Activated CD8-positive, alpha-beta T cell treated with anti-CD3 and anti-CD28 coated beads for 36 hours (primary cell): ENCODE data around the gene TRIO. TPM values are rescaled to one million over a fixed set of nuclear protein-coding genes. Genes with fewer than 3 reads are reported as not detected.

Experiments
- ATAC-seq: fragments of 200-7000 bp; cut with Tn5 transposase; one replicate; pipeline ENCODE4 v1.10.0; 2021; ENCODE audit warnings: mild to moderate bottlenecking, moderate library complexity
- CTCF ChIA-PET: fragments of 350-600 bp; sonication (Branson Sonifier 250); formaldehyde crosslinking; loops from one replicate; lab custom pipeline; 2021; ENCODE audit warnings: antibody characterized with exemption; lab: Charles Lee
- POLR2A ChIA-PET: fragments of 350-600 bp; sonication (Branson Sonifier 250); formaldehyde crosslinking; loops from one replicate; lab custom pipeline; 2021; ENCODE audit warnings: antibody characterized with exemption; lab: Charles Lee
- DNase-seq: peaks from one replicate; pipeline ENCODE4 v3.0.0-alpha.2; 2020
- H3K27ac Mint-ChIP-seq: one replicate; pipeline ENCODE4 v1.8.0; 2021; ENCODE audit warnings: mild to moderate bottlenecking, mixed read lengths
- H3K27me3 Mint-ChIP-seq: one replicate; pipeline ENCODE4 v1.8.0; 2021; ENCODE audit warnings: mixed read lengths
- H3K36me3 Mint-ChIP-seq: one replicate; pipeline ENCODE4 v1.8.0; 2021; ENCODE audit warnings: low read depth, mixed read lengths
- H3K4me1 Mint-ChIP-seq: one replicate; pipeline ENCODE4 v1.8.0; 2021; ENCODE audit warnings: low read depth, mixed read lengths
- H3K4me3 Mint-ChIP-seq: one replicate; pipeline ENCODE4 v1.8.0; 2021; ENCODE audit warnings: mild to moderate bottlenecking, moderate library complexity, mixed read lengths
- H3K9me3 Mint-ChIP-seq: one replicate; pipeline ENCODE4 v1.8.0; 2021; ENCODE audit warnings: mixed read lengths
- CTCF ChIP-seq: fragments of 200-600 bp; IDR thresholded peaks from one replicate; pipeline ENCODE4 v1.8.0; 2022; ENCODE audit warnings: antibody characterized with exemption, mild to moderate bottlenecking
- intact Hi-C: fragments of 100-400 bp; cut with micrococcal nuclease; formaldehyde crosslinking; loops from one replicate; pipeline ENCODE4 v1.10.0; 2022
- total RNA-seq, 2 experiments: library from RNA; stranded (reverse); gene quantifications; one replicate each; pipeline ENCODE4 v1.2.3, GENCODE V29; 2021

The TRIO gene
- total RNA-seq, 2 experiments from 2014 or later = 11.4 to 11.5 TPM

DNA sequence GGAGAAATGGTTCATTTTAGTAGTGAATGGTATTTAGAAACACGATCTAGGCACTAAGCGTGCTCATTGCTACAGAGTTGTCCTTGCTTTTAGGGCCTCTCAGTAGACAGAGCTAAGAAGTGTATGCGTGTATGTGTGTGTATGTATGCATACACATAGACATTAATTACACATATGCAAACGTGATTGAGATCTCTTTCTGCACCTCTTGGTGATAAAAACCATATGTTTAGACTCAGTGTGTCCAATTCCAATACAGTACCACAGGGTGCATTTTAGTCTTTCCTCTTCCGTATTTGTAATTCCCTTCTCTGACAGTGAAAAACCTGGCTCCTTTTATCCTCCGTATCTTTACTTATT is 13.1 kb downstream of the TRIO start:
- ChIA-PET CTCF (no interaction called here), POLR2A (no interaction called here)
- ATAC-seq (no peak), DNase-seq (no peak)
- Mint-ChIP-seq H3K36me3 (no peaks in the 10 kb centered on the region), H3K4me1 (peaks cover 6% of the 10 kb centered on the region), H3K27ac (no peak overlapping the region), H3K9me3 (no peaks in the 10 kb centered on the region), H3K27me3 (peaks cover 11% of the 10 kb centered on the region), H3K4me3 (no peak overlapping the region)
- no peak for TF ChIP-seq CTCF
- intact Hi-C loops = no loop called here

- Mint-ChIP-seq H3K27ac (no peak overlapping the region), H3K36me3 (no peaks in the 10 kb centered on the region), H3K27me3 (peaks cover 11% of the 10 kb centered on the region), H3K4me1 (peaks cover 6% of the 10 kb centered on the region), H3K4me3 (no peak overlapping the region), H3K9me3 (no peaks in the 10 kb centered on the region)
- DNase-seq (no peak), ATAC-seq (no peak)
- intact Hi-C loops = no loop called here
- TF ChIP-seq CTCF = no peak
- ChIA-PET CTCF (interaction anchor here (0.7 kb wide), 1 partner anchor 12 kb away, joined by 3 read pairs; no protein-coding TSS in a partner anchor), POLR2A (no interaction called here)
These were observed 13.7 kb downstream of the TRIO start for GRCh38 chr5:14156650-14157492.

GRCh38 chr5:14157493-14157782 is 14.3 kb downstream of the TRIO start:
- Mint-ChIP-seq H3K27me3 (peaks cover 9% of the 10 kb centered on the region), H3K4me3 (no peak overlapping the region), H3K4me1 (peaks cover 6% of the 10 kb centered on the region), H3K36me3 (no peaks in the 10 kb centered on the region), H3K9me3 (no peaks in the 10 kb centered on the region), H3K27ac (no peak overlapping the region)
- intact Hi-C loops = no loop called here
- ATAC-seq = no peak
- POLR2A ChIA-PET = no interaction called here
- DNase-seq = no peak
- CTCF ChIA-PET = interaction anchor here (0.7 kb wide), 1 partner anchor 11 kb away, joined by 3 read pairs; no protein-coding TSS in a partner anchor
- TF ChIP-seq CTCF = no peak

DNA sequence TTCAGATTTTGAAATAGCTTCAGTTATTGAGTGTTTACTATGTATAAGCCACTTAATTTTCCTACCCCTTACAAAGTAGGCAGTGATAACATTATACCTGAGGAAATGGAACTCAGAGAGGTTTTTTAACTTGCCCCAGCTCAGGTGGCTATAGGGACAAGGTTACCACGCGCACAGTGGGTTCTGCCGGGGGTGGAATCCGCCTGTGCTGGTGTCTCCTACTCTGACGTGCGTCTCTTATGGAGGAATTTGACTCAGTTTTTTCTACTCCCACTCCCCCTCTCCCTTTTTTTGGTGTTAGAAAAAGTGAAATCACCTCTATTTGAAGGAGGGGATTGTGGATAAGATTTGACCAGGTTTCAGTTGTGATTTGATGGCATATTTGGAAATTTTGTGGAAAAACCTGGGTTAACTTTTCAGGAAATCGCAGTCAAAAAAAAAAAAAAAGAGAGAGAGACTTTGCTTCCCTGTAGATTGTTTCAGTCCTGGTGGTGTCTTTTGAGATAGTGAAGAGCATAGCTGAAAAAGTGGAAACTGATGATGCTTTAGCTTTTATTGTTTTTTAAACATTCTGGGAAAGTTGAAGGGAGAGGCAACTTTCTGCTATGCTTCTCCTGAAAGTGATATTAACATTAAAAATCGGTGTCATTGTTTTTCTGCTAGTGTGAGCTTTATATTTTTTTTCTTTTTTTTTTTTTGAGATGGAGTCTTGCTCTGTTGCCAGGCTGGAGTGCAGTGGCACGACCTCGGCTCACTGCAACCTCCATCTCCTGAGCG is 15.9 kb downstream of the TRIO start:
- POLR2A ChIA-PET = interaction anchor here (0.6 to 0.7 kb wide), 2 partner anchors 68 to 77 kb away, joined by 4 to 5 read pairs; no protein-coding TSS in a partner anchor
- Mint-ChIP-seq H3K27me3 (peaks cover 5% of the 10 kb centered on the region), H3K9me3 (no peaks in the 10 kb centered on the region), H3K27ac (no peak overlapping the region), H3K36me3 (no peaks in the 10 kb centered on the region), H3K4me1 (peaks cover 5% of the 10 kb centered on the region), H3K4me3 (no peak overlapping the region)
- DNase-seq (no peak), ATAC-seq (no peak)
- CTCF ChIA-PET = no interaction called here
- intact Hi-C loops = no loop called here
- TF ChIP-seq CTCF = no peak
